SK-N-SH treated with all-trans-retinoic acid at 6 μM for 48 hours (cell line): ENCODE data around the gene LPIN3.

Source experiments
- ATAC-seq: fragments of 200-7000 bp; cut with Tn5 transposase; 3 replicates; pipeline ENCODE4 v1.9.1; 2020; ENCODE audit warnings: mild to moderate bottlenecking, moderate library complexity
- ARNTL ChIP-seq: fragments of 450-650 bp; formaldehyde crosslinking; IDR thresholded peaks from 2 replicates; pipeline ENCODE4 v1.5.0; 2020; ENCODE audit warnings: low read depth, mild to moderate bottlenecking, moderate library complexity, borderline replicate concordance
- BACH2 ChIP-seq: fragments of 250-450 bp; sonication (Bioruptor Pico); IDR thresholded peaks from 2 replicates; pipeline ENCODE4 v1.9.0; 2021; ENCODE audit warnings: mild to moderate bottlenecking, borderline replicate concordance
- CSDC2 ChIP-seq: fragments of 250-450 bp; sonication (Bioruptor Pico); IDR thresholded peaks from 2 replicates; pipeline ENCODE4 v1.5.0; 2020; ENCODE audit warnings: mild to moderate bottlenecking, moderate library complexity
- ESRRG ChIP-seq: fragments of 250-450 bp; sonication (Bioruptor Pico); IDR thresholded peaks from 2 replicates; pipeline ENCODE4 v1.6.1; 2021; ENCODE audit warnings: mild to moderate bottlenecking
- OSR1 ChIP-seq: fragments of 250-450 bp; sonication (Bioruptor Pico); IDR thresholded peaks from 2 replicates; pipeline ENCODE4 v1.8.0; 2022; ENCODE audit warnings: moderate library complexity, mild to moderate bottlenecking, inconsistent platforms
- POU6F1 ChIP-seq: fragments of 250-450 bp; sonication (Bioruptor Pico); IDR thresholded peaks from 2 replicates; pipeline ENCODE4 v1.8.0; 2021; ENCODE audit warnings: low read depth, mild to moderate bottlenecking, moderate library complexity, borderline replicate concordance
- PPARA ChIP-seq: fragments of 250-450 bp; sonication (Bioruptor Pico); IDR thresholded peaks from 2 replicates; pipeline ENCODE4 v1.5.0; 2020; ENCODE audit warnings: mild to moderate bottlenecking, borderline replicate concordance
- RARB ChIP-seq: fragments of 250-450 bp; sonication (Bioruptor Pico); IDR thresholded peaks from 2 replicates; pipeline ENCODE4 v1.8.0; 2021; ENCODE audit warnings: mild to moderate bottlenecking, moderate library complexity
- TCF4 ChIP-seq: fragments of 250-450 bp; sonication (Bioruptor Pico); IDR thresholded peaks from 2 replicates; pipeline ENCODE4 v1.8.0; 2021; ENCODE audit warnings: mild to moderate bottlenecking, moderate library complexity, borderline replicate concordance
- TOX ChIP-seq: fragments of 250-450 bp; sonication (Bioruptor Pico); IDR thresholded peaks from 2 replicates; pipeline ENCODE4 v1.8.0; 2021; ENCODE audit warnings: mild to moderate bottlenecking, moderate library complexity, borderline replicate concordance
- TSHZ2 ChIP-seq: fragments of 250-450 bp; sonication (Bioruptor Pico); IDR thresholded peaks from 2 replicates; pipeline ENCODE4 v1.5.0; 2020; ENCODE audit warnings: mild to moderate bottlenecking, moderate library complexity
- ZFP3 ChIP-seq: fragments of 250-450 bp; sonication (Bioruptor Pico); IDR thresholded peaks from 2 replicates; pipeline ENCODE4 v1.5.0; 2020; ENCODE audit warnings: mild to moderate bottlenecking, moderate library complexity
- ZFP30 ChIP-seq: fragments of 450-650 bp; formaldehyde crosslinking; IDR thresholded peaks from 2 replicates; pipeline ENCODE4 v1.5.0; 2022; ENCODE audit warnings: mild to moderate bottlenecking, moderate library complexity
- ZNF565 ChIP-seq: fragments of 450-650 bp; formaldehyde crosslinking; conservative IDR thresholded peaks from 2 replicates; pipeline ENCODE4 v1.5.0; 2020; ENCODE audit warnings: low read depth, mild to moderate bottlenecking, moderate library complexity
- ZNF70 ChIP-seq: fragments of 450-650 bp; formaldehyde crosslinking; IDR thresholded peaks from 2 replicates; pipeline ENCODE4 v1.5.0; 2020; ENCODE audit warnings: mild to moderate bottlenecking, moderate library complexity
- ZNF8 ChIP-seq: fragments of 450-650 bp; formaldehyde crosslinking; IDR thresholded peaks from 2 replicates; pipeline ENCODE4 v1.5.0; 2020; ENCODE audit warnings: mild to moderate bottlenecking, moderate library complexity
- TF ChIP-seq, protein P1 (sequence below): fragments of 250-450 bp; sonication (Bioruptor Pico); IDR thresholded peaks from 2 replicates; pipeline ENCODE4 v1.5.1; 2020; ENCODE audit warnings: low read depth, mild to moderate bottlenecking, moderate library complexity
- TF ChIP-seq, protein P2 (sequence below): fragments of 250-450 bp; sonication (Bioruptor Pico); IDR thresholded peaks from 2 replicates; pipeline ENCODE4 v1.8.0; 2020; ENCODE audit warnings: mild to moderate bottlenecking, moderate library complexity, borderline replicate concordance

LPIN3 gene

GRCh38 chr20:41344938-41345728 lies 4.5 kb downstream of the LPIN3 start (continued):
- TF ChIP-seq PPARA (CRISPR knock-in tag) = no peak

DNA sequence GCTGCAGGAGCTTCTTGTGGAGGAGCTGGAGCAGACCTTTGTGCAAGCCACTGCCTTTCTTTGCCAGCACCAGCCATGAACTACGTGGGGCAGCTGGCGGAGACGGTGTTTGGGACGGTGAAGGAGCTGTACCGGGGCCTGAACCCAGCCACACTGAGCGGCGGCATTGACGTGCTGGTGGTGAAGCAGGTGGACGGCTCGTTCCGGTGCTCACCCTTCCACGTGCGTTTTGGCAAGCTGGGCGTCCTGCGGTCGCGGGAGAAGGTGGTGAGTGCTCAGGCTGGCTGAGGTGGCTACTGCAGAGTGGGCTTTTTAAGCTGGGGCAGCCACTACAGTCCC lies 5.1 kb downstream of the LPIN3 start:
- ATAC-seq = no peak
- no peak for TF ChIP-seq ZNF70
- no peak for TF ChIP-seq TOX (CRISPR knock-in tag)
- TF ChIP-seq ZNF8 (CRISPR knock-in tag) = no peak
- TF ChIP-seq ARNTL (CRISPR knock-in tag) = no peak
- TF ChIP-seq POU6F1 (CRISPR knock-in tag) = no peak
- TF ChIP-seq PPARA (CRISPR knock-in tag) = no peak
- no peak for TF ChIP-seq OSR1 (CRISPR knock-in tag)
- TF ChIP-seq TSHZ2 (CRISPR knock-in tag) = no peak
- no peak for TF ChIP-seq RARB
- no peak for TF ChIP-seq ESRRG (CRISPR knock-in tag)
- TF ChIP-seq CSDC2 (CRISPR knock-in tag) = no peak
- no peak for TF ChIP-seq ZFP30 (CRISPR knock-in tag)
- TF ChIP-seq ZFP3 (CRISPR knock-in tag) = no peak
- TF ChIP-seq, protein P1, sequence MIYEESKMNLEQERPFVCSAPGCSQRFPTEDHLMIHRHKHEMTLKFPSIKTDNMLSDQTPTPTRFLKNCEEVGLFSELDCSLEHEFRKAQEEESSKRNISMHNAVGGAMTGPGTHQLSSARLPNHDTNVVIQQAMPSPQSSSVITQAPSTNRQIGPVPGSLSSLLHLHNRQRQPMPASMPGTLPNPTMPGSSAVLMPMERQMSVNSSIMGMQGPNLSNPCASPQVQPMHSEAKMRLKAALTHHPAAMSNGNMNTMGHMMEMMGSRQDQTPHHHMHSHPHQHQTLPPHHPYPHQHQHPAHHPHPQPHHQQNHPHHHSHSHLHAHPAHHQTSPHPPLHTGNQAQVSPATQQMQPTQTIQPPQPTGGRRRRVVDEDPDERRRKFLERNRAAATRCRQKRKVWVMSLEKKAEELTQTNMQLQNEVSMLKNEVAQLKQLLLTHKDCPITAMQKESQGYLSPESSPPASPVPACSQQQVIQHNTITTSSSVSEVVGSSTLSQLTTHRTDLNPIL = no peak
- TF ChIP-seq ZNF565 (CRISPR knock-in tag) = no peak
- no peak for TF ChIP-seq TCF4 (CRISPR knock-in tag)
- TF ChIP-seq, protein P2, sequence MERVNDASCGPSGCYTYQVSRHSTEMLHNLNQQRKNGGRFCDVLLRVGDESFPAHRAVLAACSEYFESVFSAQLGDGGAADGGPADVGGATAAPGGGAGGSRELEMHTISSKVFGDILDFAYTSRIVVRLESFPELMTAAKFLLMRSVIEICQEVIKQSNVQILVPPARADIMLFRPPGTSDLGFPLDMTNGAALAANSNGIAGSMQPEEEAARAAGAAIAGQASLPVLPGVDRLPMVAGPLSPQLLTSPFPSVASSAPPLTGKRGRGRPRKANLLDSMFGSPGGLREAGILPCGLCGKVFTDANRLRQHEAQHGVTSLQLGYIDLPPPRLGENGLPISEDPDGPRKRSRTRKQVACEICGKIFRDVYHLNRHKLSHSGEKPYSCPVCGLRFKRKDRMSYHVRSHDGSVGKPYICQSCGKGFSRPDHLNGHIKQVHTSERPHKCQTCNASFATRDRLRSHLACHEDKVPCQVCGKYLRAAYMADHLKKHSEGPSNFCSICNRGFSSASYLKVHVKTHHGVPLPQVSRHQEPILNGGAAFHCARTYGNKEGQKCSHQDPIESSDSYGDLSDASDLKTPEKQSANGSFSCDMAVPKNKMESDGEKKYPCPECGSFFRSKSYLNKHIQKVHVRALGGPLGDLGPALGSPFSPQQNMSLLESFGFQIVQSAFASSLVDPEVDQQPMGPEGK (CRISPR knock-in tag) = no peak
- no peak for TF ChIP-seq BACH2 (CRISPR knock-in tag)

DNA sequence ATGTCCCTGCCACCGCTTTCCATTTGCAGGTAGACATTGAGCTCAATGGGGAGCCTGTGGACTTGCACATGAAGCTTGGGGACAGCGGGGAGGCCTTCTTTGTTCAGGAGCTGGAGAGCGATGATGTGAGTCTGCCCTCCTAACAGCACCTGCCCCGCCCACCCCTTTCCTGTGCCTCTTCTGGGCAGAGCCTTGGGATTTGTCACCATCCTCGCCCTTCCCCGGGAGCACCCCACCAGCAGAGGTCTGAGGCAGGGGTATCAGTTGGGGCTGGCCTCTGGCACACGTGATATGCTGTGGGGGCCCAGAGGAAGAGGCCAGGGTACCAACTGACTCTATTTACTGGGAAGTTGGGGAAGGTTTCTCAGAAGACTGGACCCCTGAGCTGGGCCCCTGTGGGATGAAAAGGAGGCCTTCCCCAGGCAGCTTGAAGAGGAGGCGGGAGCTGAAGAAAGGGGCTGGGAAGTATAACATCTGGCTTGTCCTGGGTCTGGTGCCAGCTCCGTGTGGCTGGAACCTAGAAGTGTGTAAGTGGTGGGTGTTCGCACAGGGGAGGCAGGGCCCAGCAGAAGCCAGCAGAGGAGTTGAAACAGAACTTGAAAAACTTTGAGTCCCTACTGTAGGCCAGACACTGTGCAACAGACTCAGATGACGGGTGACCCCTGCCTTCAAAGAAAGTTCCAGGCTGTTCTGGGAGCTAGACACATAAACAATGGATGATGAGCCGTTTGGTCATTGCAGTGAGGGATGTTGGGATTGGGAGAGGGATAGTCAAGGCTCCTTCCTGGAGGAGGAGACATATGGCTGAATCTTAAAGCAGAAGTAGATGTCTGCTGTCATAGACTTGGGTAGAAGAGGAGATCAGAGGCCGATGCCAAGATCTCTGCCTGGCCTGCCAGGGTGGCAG lies 7.2 kb downstream of the LPIN3 start:
- TF ChIP-seq POU6F1 (CRISPR knock-in tag) (no peak), ZFP3 (CRISPR knock-in tag) (no peak), ZNF565 (CRISPR knock-in tag) (no peak), RARB (no peak), ZFP30 (CRISPR knock-in tag) (no peak), TCF4 (CRISPR knock-in tag) (no peak), ZNF70 (no peak)
- TF ChIP-seq, protein P1 = no peak
- TF ChIP-seq, protein P2 (CRISPR knock-in tag) = no peak
- no peak for ATAC-seq
